Ascending aorta (tissue), 2 donors: ENCODE results near the gene XPNPEP3. TPM values are rescaled to one million over a fixed set of nuclear protein-coding genes. Genes with fewer than 3 reads are reported as not detected.

ENCODE experiments used
- DNase-seq, 2 donors: peaks; one replicate each; pipeline ENCODE4 v3.0.0-alpha.2; 2019; ENCODE audit warnings: low spot score in 2 of 2
- H3K27ac ChIP-seq, 2 donors: fragments of 200-600 bp; sonication (generic); one replicate each; pipeline ENCODE4 v1.5.1; 2016 to 2017; ENCODE audit warnings: mild to moderate bottlenecking in 1 of 2
- H3K27me3 ChIP-seq: fragments of 200-600 bp; sonication (generic); one replicate; pipeline ENCODE4 v1.5.1; 2017
- H3K36me3 ChIP-seq, 2 donors: fragments of 200-600 bp; sonication (generic); one replicate each; pipeline ENCODE4 v1.5.1; 2016
- H3K4me1 ChIP-seq, 2 donors: fragments of 200-600 bp; sonication (generic); one replicate each; pipeline ENCODE4 v1.5.1; 2016 to 2017; ENCODE audit warnings: mild to moderate bottlenecking in 1 of 2
- H3K4me3 ChIP-seq, 2 donors: fragments of 200-600 bp; sonication (generic); one replicate each; pipeline ENCODE4 v1.5.1; 2016 to 2017; ENCODE audit warnings: mild to moderate bottlenecking in 1 of 2
- H3K9me3 ChIP-seq, 2 donors: fragments of 200-600 bp; sonication (generic); one replicate each; pipeline ENCODE4 v1.5.1; 2016
- CTCF ChIP-seq, 3 experiments: fragments of 200-600 bp in 2 of 3; fragments of 450-650 bp in 1 of 3; sonication (generic) in 2 of 3; IDR thresholded peaks; one replicate each; pipeline ENCODE4 v1.5.1; 2016 to 2019; ENCODE audit warnings: antibody characterized with exemption in 3 of 3, mild to moderate bottlenecking in 1 of 3, moderate library complexity in 1 of 3
- intact Hi-C: fragments of 100-400 bp; cut with DNase I; formaldehyde crosslinking; loops from one replicate; pipeline ENCODE4 v1.15.1; 2023
- total RNA-seq: library from RNA; depleted of rRNA; stranded (reverse); fragments of >200 nt; gene quantifications from one replicate; pipeline ENCODE4 v1.1.0, GENCODE V29; 2016

Gene XPNPEP3
- total RNA-seq, 1 donor from 2014 or later: 1.1 TPM

GRCh38 chr22:40877488-40877887 lies 20.5 kb downstream of the XPNPEP3 start:
- no peaks in the 10 kb centered on the region for H3K9me3 ChIP-seq
- no peak overlapping the region for H3K4me3 ChIP-seq
- no peaks in the 10 kb centered on the region for H3K4me1 ChIP-seq
- no peaks in the 10 kb centered on the region for H3K27me3 ChIP-seq
- peaks cover 12 to 22% of the 10 kb centered on the region in 2 donors for H3K36me3 ChIP-seq
- H3K27ac ChIP-seq: no peak overlapping the region
- intact Hi-C loops: no loop called here
- TF ChIP-seq CTCF (IDR thresholded peaks at IDR 0.05): no peak
- no peak for DNase-seq

GRCh38 chr22:40878922-40879321 lies 22.0 kb downstream of the XPNPEP3 start:
- no peak for TF ChIP-seq CTCF (IDR thresholded peaks at IDR 0.05)
- H3K4me3 ChIP-seq: no peak overlapping the region
- H3K36me3 ChIP-seq: peaks cover 13 to 28% of the 10 kb centered on the region in 2 donors
- no peak for DNase-seq
- H3K27ac ChIP-seq: no peak overlapping the region
- no peaks in the 10 kb centered on the region for H3K9me3 ChIP-seq
- no peaks in the 10 kb centered on the region for H3K27me3 ChIP-seq
- no peaks in the 10 kb centered on the region for H3K4me1 ChIP-seq
- intact Hi-C loops: no loop called here

GRCh38 chr22:40889116-40889515 lies 32.2 kb downstream of the XPNPEP3 start:
- Histone ChIP-seq H3K27ac (no peak overlapping the region), H3K9me3 (no peaks in the 10 kb centered on the region), H3K4me3 (no peak overlapping the region), H3K27me3 (no peaks in the 10 kb centered on the region), H3K36me3 (peaks cover 42 to 66% of the 10 kb centered on the region in 2 donors), H3K4me1 (no peaks in the 10 kb centered on the region)
- DNase-seq: no peak
- TF ChIP-seq CTCF (IDR thresholded peaks at IDR 0.05): no peak
- intact Hi-C loops: no loop called here

- H3K4me1 ChIP-seq: no peaks in the 10 kb centered on the region
- no peak overlapping the region for H3K27ac ChIP-seq
- H3K9me3 ChIP-seq: no peaks in the 10 kb centered on the region
- no peak for DNase-seq
- peaks cover 36 to 55% of the 10 kb centered on the region in 2 donors for H3K36me3 ChIP-seq
- intact Hi-C loops: no loop called here
- H3K4me3 ChIP-seq: no peak overlapping the region
- no peak for TF ChIP-seq CTCF (IDR thresholded peaks at IDR 0.05)
- no peaks in the 10 kb centered on the region for H3K27me3 ChIP-seq
Observed at GRCh38 chr22:40890881-40891280, 33.9 kb downstream of the XPNPEP3 start.

- no peaks in the 10 kb centered on the region for H3K27me3 ChIP-seq
- no peaks in the 10 kb centered on the region for H3K9me3 ChIP-seq
- peaks cover 16 to 28% of the 10 kb centered on the region in 2 donors for H3K36me3 ChIP-seq
- TF ChIP-seq CTCF (IDR thresholded peaks at IDR 0.05): no peak
- H3K4me1 ChIP-seq: no peaks in the 10 kb centered on the region
- H3K27ac ChIP-seq: no peak overlapping the region
- no peak overlapping the region for H3K4me3 ChIP-seq
- DNase-seq: no peak
- intact Hi-C loops: no loop called here
Observed at GRCh38 chr22:40894417-40894816, 37.5 kb downstream of the XPNPEP3 start.

GRCh38 chr22:40898850-40899357 lies 42.0 kb downstream of the XPNPEP3 start:
- intact Hi-C loops: no loop called here
- H3K4me3 ChIP-seq: no peak overlapping the region
- no peak for DNase-seq
- no peaks in the 10 kb centered on the region for H3K4me1 ChIP-seq
- H3K36me3 ChIP-seq: peaks cover 0 to 11% of the 10 kb centered on the region in 2 donors
- peak in 1 of 3 experiments; percentile 37 for TF ChIP-seq CTCF (IDR thresholded peaks at IDR 0.05)
- no peaks in the 10 kb centered on the region for H3K27me3 ChIP-seq
- H3K9me3 ChIP-seq: no peaks in the 10 kb centered on the region
- no peak overlapping the region for H3K27ac ChIP-seq
